ENCODE measurements around the gene ADCY5. TPM values are rescaled to one million over a fixed set of nuclear protein-coding genes. Genes with fewer than 3 reads are reported as not detected.

The ADCY5 gene
- total RNA-seq, 4 donors from 2014 or later = 119 to 251 (median 185) TPM

DNA sequence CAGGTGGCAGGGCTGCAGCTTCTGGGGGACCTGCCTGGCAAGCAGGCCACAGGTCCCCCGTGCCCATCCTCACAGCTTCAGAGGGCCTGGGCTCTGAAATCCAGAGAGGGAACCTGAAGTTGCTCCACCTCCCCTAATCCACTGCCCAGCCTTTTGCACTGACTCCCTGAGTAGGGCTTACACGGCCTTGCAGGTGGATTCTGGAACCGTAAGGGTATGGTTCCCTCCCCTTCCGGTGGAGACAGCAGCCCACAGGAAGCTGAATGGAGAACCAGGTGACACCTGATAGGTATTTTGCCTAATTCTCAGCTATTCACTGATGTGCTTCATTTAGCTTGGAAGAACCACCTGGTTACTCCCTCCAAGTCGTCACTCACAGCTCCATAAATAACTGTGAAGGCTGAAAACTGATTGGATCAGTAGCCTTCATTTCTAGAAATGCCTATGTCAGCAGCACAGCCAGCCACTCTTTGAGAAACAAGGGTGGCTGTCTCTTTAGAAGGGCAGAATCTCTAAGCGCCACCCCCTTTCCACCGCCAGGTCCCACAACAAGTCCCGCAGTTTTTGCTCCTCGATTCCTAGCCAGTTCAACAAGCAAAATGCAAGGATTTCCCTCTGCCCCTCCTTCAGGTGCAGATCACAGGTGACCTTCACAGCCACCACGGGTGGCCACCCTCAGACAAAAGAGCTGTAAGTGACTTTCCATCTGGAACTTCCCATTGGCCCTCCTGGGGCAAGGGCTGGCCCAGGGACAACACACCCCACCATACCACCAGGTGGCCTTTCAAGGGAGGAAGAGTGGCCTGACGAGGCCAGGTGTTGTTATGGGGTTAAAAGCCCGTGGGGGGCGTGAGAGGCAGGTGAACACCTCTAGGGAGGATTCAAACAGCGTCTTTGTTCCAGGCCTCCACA, 134.3 kb downstream of the ADCY5 start:
- H3K36me3 ChIP-seq = peaks cover 0 to 98% of the 10 kb centered on the region in 2 donors
- no peaks in the 10 kb centered on the region for H3K27me3 ChIP-seq
- no peaks in the 10 kb centered on the region for H3K9me3 ChIP-seq
- TF ChIP-seq EP300 (IDR thresholded peaks at IDR 0.05) = no peak
- TF ChIP-seq, protein P1, sequence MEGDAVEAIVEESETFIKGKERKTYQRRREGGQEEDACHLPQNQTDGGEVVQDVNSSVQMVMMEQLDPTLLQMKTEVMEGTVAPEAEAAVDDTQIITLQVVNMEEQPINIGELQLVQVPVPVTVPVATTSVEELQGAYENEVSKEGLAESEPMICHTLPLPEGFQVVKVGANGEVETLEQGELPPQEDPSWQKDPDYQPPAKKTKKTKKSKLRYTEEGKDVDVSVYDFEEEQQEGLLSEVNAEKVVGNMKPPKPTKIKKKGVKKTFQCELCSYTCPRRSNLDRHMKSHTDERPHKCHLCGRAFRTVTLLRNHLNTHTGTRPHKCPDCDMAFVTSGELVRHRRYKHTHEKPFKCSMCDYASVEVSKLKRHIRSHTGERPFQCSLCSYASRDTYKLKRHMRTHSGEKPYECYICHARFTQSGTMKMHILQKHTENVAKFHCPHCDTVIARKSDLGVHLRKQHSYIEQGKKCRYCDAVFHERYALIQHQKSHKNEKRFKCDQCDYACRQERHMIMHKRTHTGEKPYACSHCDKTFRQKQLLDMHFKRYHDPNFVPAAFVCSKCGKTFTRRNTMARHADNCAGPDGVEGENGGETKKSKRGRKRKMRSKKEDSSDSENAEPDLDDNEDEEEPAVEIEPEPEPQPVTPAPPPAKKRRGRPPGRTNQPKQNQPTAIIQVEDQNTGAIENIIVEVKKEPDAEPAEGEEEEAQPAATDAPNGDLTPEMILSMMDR (IDR thresholded peaks at IDR 0.05) = no peak
- TF ChIP-seq POLR2AphosphoS5 (IDR thresholded peaks at IDR 0.05) = no peak
- TF ChIP-seq POLR2A (IDR thresholded peaks at IDR 0.05) = no peak
- 45 to 55% methylated on average over 2 to 12 of the region's 14 CpGs for WGBS, 2 donors (ENCODE audit: low coverage in 1 of 2)
- H3K4me3 ChIP-seq = no peak overlapping the region
- H3K4me1 ChIP-seq = peaks cover 0 to 35% (median 0%) of the 10 kb centered on the region in 3 donors
- ATAC-seq = no peak
- H3K27ac ChIP-seq = peak overlapping the region in 3 of 4 donors; percentile 37 to 59 (median 54)

DNA sequence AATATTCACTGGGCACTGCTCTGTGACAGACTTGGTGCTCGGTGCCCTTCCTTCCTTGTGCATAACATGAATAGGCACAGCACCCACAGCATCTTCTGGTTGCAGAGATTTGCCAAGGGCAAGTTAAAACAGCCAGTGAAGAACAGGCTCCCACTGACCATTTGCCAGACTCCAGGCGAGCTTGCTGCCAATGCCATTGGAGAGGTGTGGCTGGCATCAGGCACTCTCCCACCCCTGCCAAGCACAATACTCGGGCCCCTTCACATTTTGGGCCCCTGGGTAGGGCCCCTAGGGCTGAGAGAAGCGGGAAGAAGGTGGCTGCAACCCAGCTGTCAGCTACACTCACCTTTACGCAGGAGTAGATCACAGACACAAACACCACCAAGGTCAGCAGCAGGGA, 135.0 kb downstream of the ADCY5 start:
- Histone ChIP-seq H3K4me3 (no peak overlapping the region), H3K36me3 (peaks cover 0 to 98% of the 10 kb centered on the region in 2 donors), H3K27me3 (no peaks in the 10 kb centered on the region), H3K4me1 (peaks cover 0 to 35% (median 0%) of the 10 kb centered on the region in 3 donors), H3K9me3 (no peaks in the 10 kb centered on the region), H3K27ac (peak overlapping the region in 3 of 4 donors; percentile 54 to 70 (median 59))
- TF ChIP-seq, protein P1 (IDR thresholded peaks at IDR 0.05) = no peak
- no peak for TF ChIP-seq POLR2A (IDR thresholded peaks at IDR 0.05)
- no peak for TF ChIP-seq POLR2AphosphoS5 (IDR thresholded peaks at IDR 0.05)
- TF ChIP-seq EP300 (IDR thresholded peaks at IDR 0.05) = no peak
- ATAC-seq = no peak
- 50% methylated on average over 2 of the region's 5 CpGs; no CpG with 5 or more reads in 1 of the 2 donors for WGBS, 2 donors (ENCODE audit: low coverage in 1 of 2)

DNA sequence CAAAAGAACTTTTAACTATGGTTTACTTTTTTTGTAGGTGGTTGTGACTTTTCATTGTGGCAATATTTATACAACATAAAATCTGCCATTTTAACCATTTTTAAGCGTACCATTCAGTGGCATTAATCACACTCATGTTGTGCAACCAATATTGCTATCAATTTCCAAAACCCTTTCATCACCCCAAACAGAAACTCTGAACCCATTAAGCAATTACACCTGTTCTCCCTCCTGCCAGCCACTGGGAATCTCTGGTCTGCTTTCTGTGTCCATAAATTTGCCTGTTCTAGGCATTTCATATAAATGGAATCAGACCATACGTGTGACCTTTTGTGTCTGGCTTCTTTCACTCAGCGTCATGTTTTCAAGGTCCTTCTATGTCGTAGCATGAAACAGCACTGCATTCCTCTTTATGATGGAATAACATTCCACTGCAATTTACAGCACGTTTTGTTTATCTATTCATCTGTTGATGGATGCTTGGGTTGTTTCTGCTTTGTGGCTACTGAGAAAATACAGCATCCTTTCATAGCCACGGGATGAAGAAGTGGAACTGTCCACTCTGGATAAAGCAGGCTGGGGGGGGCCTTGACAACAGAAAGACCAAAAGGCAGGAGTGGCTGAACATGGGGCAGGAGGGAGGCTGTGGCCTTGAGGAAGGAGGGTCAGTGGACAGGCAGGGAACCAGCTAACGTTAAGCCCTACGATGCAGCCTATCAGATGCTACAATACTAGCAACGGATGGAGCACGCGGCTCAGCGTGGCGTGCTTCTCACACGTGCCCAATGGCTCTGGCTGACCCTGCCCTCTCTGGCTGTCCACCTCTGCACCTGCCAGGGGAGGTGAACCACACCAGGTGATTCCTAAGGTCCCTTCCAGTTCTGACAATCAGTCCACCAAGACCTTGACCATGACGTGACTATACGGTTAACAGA, 136.3 kb downstream of the ADCY5 start:
- H3K27ac ChIP-seq = peak overlapping the region in 3 of 4 donors; percentile 54 to 70 (median 59)
- no peak overlapping the region for H3K4me3 ChIP-seq
- H3K27me3 ChIP-seq = no peaks in the 10 kb centered on the region
- no peak for TF ChIP-seq EP300 (IDR thresholded peaks at IDR 0.05)
- TF ChIP-seq, protein P1 (IDR thresholded peaks at IDR 0.05) = no peak
- TF ChIP-seq POLR2AphosphoS5 (IDR thresholded peaks at IDR 0.05) = peak; percentile 74
- WGBS, 2 donors (ENCODE audit: low coverage in 1 of 2) = 56 to 65% methylated on average over 7 to 11 of the region's 16 CpGs
- H3K4me1 ChIP-seq = peaks cover 0 to 35% (median 0%) of the 10 kb centered on the region in 3 donors
- no peaks in the 10 kb centered on the region for H3K9me3 ChIP-seq
- ATAC-seq = peak; percentile 36
- H3K36me3 ChIP-seq = peaks cover 0 to 98% of the 10 kb centered on the region in 2 donors

DNA sequence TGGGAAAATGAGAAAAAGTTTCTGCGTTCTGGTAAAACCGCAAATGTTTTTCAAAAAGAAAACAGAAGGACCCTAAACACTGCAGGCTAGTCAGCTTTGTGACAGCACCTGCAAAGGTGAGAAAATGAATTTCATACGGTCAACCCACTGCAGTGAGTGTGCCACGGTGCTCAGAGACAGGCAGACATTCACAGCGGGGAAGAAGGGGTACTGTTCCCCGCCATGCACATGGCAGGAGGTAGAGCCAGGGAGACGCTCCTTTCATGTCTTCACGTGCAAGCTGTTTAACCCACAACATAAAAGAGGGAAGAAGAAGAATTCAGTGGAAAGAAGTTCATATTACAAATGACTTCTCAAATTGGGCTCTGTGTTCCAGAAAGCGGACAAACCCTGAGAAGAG, 137.7 kb downstream of the ADCY5 start:
- Histone ChIP-seq H3K4me3 (no peak overlapping the region), H3K27ac (peak overlapping the region in 1 of 4 donors; percentile 59), H3K9me3 (no peaks in the 10 kb centered on the region), H3K4me1 (peaks cover 0 to 35% (median 0%) of the 10 kb centered on the region in 3 donors), H3K27me3 (no peaks in the 10 kb centered on the region), H3K36me3 (peaks cover 0 to 97% of the 10 kb centered on the region in 2 donors)
- TF ChIP-seq, protein P1 (IDR thresholded peaks at IDR 0.05) = no peak
- TF ChIP-seq POLR2A (IDR thresholded peaks at IDR 0.05) = no peak
- TF ChIP-seq POLR2AphosphoS5 (IDR thresholded peaks at IDR 0.05) = no peak
- no peak for TF ChIP-seq EP300 (IDR thresholded peaks at IDR 0.05)
- WGBS, 2 donors (ENCODE audit: low coverage in 1 of 2) = 71 to 72% methylated on average over 6 to 9 of the region's 9 CpGs
- no peak for ATAC-seq
